Measurements from ENCODE around the gene MEGF11.

GRCh38 chr15:65970937-65971740, 282.4 kb downstream of the MEGF11 start:
- TF ChIP-seq, protein P1, sequence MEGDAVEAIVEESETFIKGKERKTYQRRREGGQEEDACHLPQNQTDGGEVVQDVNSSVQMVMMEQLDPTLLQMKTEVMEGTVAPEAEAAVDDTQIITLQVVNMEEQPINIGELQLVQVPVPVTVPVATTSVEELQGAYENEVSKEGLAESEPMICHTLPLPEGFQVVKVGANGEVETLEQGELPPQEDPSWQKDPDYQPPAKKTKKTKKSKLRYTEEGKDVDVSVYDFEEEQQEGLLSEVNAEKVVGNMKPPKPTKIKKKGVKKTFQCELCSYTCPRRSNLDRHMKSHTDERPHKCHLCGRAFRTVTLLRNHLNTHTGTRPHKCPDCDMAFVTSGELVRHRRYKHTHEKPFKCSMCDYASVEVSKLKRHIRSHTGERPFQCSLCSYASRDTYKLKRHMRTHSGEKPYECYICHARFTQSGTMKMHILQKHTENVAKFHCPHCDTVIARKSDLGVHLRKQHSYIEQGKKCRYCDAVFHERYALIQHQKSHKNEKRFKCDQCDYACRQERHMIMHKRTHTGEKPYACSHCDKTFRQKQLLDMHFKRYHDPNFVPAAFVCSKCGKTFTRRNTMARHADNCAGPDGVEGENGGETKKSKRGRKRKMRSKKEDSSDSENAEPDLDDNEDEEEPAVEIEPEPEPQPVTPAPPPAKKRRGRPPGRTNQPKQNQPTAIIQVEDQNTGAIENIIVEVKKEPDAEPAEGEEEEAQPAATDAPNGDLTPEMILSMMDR (IDR thresholded peaks at IDR 0.05; ENCODE audit: insufficient read depth, low read length, poor library complexity, severe bottlenecking) = no peak
- no peak for TF ChIP-seq EZH2phosphoT487 (conservative IDR thresholded peaks at IDR 0.05; ENCODE audit: low read length)
